IMR-90 (cell line): Measurements from ENCODE around the gene EBLN1. TPM values are rescaled to one million over a fixed set of nuclear protein-coding genes. Genes with fewer than 3 reads are reported as not detected.
A peak's percentile ranks its signal among the peaks of the same experiment; 100 is the strongest.

Experiments
- ATAC-seq: fragments of 200-7000 bp; cut with Tn5 transposase; 2 replicates; pipeline ENCODE4 v1.9.1; 2020; ENCODE audit warnings: low read depth, mild to moderate bottlenecking, moderate library complexity
- BruUV-seq: library from RNA; stranded (reverse); fragments of 400-500 nt; replicated peaks from 2 replicates; lab custom pipeline; 2021; lab: Mats Ljungman, UMichigan
- CTCF ChIA-PET: fragments of 300-600 bp; formaldehyde crosslinking; extraction: SDS; loops from one replicate; lab custom pipeline; 2021; ENCODE audit warnings: antibody characterized with exemption; lab: Yijun Ruan, JAX
- POLR2A ChIA-PET: fragments of 300-600 bp; sonication (Branson Sonifier 250); formaldehyde crosslinking; loops from one replicate; lab custom pipeline; 2022; ENCODE audit warnings: antibody characterized with exemption; ENCODE audit not compliant: unreplicated experiment; lab: Charles Lee
- DNase-seq: peaks from one replicate; pipeline ENCODE4 v3.0.0; 2013
- H2AFZ ChIP-seq: replicated peaks from 2 replicates; pipeline ENCODE3; 2013; ENCODE audit warnings: low read length, mild to moderate bottlenecking; ENCODE audit not compliant: poor library complexity
- H2AK5ac ChIP-seq: 2 replicates; pipeline ENCODE4 v1.6.1; 2013; ENCODE audit warnings: low read depth, low read length, inconsistent platforms
- H2AK9ac ChIP-seq: replicated peaks from 2 replicates; pipeline ENCODE3; 2013; ENCODE audit warnings: mild to moderate bottlenecking, low read depth, low read length, moderate library complexity; ENCODE audit not compliant: poor library complexity
- H2BK120ac ChIP-seq: 2 replicates; pipeline ENCODE4 v1.6.1; 2013; ENCODE audit warnings: low read depth, low read length, inconsistent platforms
- H2BK15ac ChIP-seq: 3 replicates; pipeline ENCODE4 v1.6.1; 2013; ENCODE audit warnings: low read depth, low read length, inconsistent platforms
- H2BK20ac ChIP-seq: 2 replicates; pipeline ENCODE4 v1.6.1; 2013; ENCODE audit warnings: low read depth, mild to moderate bottlenecking, inconsistent platforms, low read length, moderate library complexity
- H2BK5ac ChIP-seq: 2 replicates; pipeline ENCODE4 v1.6.1; 2013; ENCODE audit warnings: mild to moderate bottlenecking, low read depth, low read length, inconsistent platforms; ENCODE audit not compliant: poor library complexity, severe bottlenecking
- H3K14ac ChIP-seq: replicated peaks from 2 replicates; pipeline ENCODE4 v1.6.1; 2013; ENCODE audit warnings: low read depth, low read length, inconsistent platforms
- H3K18ac ChIP-seq: 2 replicates; pipeline ENCODE4 v1.6.1; 2013; ENCODE audit warnings: low read depth, low read length, control low read depth
- H3K23ac ChIP-seq: 2 replicates; pipeline ENCODE4 v1.6.1; 2013; ENCODE audit warnings: low read depth, low read length, inconsistent platforms
- H3K27ac ChIP-seq: 2 replicates; pipeline ENCODE4 v1.5.1; 2013; ENCODE audit warnings: mild to moderate bottlenecking, control low read depth, low read length; ENCODE audit not compliant: insufficient read depth
- H3K27me3 ChIP-seq: 2 replicates; pipeline ENCODE4 v1.6.1; 2013; ENCODE audit warnings: low read length; ENCODE audit not compliant: control insufficient read depth, insufficient read depth
- H3K36me3 ChIP-seq: 2 replicates; pipeline ENCODE4 v1.6.1; 2013; ENCODE audit warnings: low read length, mixed read lengths; ENCODE audit not compliant: control insufficient read depth, insufficient read depth
- H3K4ac ChIP-seq: 2 replicates; pipeline ENCODE4 v1.6.1; 2013; ENCODE audit warnings: low read depth, low read length, inconsistent platforms
- H3K4me1 ChIP-seq: 2 replicates; pipeline ENCODE4 v1.6.1; 2013; ENCODE audit warnings: low read length, mixed read lengths; ENCODE audit not compliant: control insufficient read depth, insufficient read depth
- H3K4me2 ChIP-seq: 2 replicates; pipeline ENCODE4 v1.6.1; 2013; ENCODE audit warnings: low read depth, mild to moderate bottlenecking, control low read depth, low read length, moderate library complexity
- H3K4me3 ChIP-seq: 2 replicates; pipeline ENCODE4 v1.5.1; 2013; ENCODE audit warnings: low read depth, mild to moderate bottlenecking, control low read depth, low read length, moderate library complexity; ENCODE audit not compliant: insufficient read depth
- H3K56ac ChIP-seq: 2 replicates; pipeline ENCODE4 v1.6.1; 2013; ENCODE audit warnings: low read length, inconsistent platforms; ENCODE audit not compliant: insufficient read depth; ENCODE audit errors: extremely low read depth
- H3K79me1 ChIP-seq, 2 experiments: 2 replicates each; pipeline ENCODE4 v1.6.1; 2013; ENCODE audit warnings: low read length in 2 of 2, inconsistent platforms in 1 of 2, low read depth in 1 of 2
- H3K9ac ChIP-seq: 2 replicates; pipeline ENCODE4 v1.6.1; 2013; ENCODE audit warnings: low read depth, low read length, control low read depth
- H3K9me1 ChIP-seq: 2 replicates; pipeline ENCODE4 v1.6.1; 2013; ENCODE audit warnings: low read length, inconsistent platforms; ENCODE audit not compliant: insufficient read depth
- H3K9me3 ChIP-seq: 2 replicates; pipeline ENCODE4 v1.6.1; 2013; ENCODE audit warnings: low read length; ENCODE audit not compliant: control insufficient read depth, insufficient read depth
- H4K20me1 ChIP-seq: 2 replicates; pipeline ENCODE4 v1.6.1; 2013; ENCODE audit warnings: low read length, inconsistent platforms; ENCODE audit not compliant: insufficient read depth
- H4K5ac ChIP-seq: 2 replicates; pipeline ENCODE4 v1.6.1; 2013; ENCODE audit warnings: mild to moderate bottlenecking, low read depth, low read length, control low read depth
- H4K8ac ChIP-seq, 2 experiments: 2 replicates each; pipeline ENCODE4 v1.6.1; 2013; ENCODE audit warnings: low read depth in 2 of 2, low read length in 2 of 2, control low read depth in 1 of 2, inconsistent platforms in 1 of 2
- H4K91ac ChIP-seq: 2 replicates; pipeline ENCODE4 v1.6.1; 2013; ENCODE audit warnings: low read depth, low read length, inconsistent platforms; ENCODE audit not compliant: insufficient read depth
- ELK1 ChIP-seq: fragments of 150-350 bp; IDR thresholded peaks from 2 replicates; pipeline ENCODE4 v1.6.1; 2016; ENCODE audit warnings: low read depth, mild to moderate bottlenecking, low read length, moderate library complexity, borderline replicate concordance
- FOS ChIP-seq: fragments of 150-350 bp; IDR thresholded peaks from 2 replicates; pipeline ENCODE4 v1.6.1; 2016; ENCODE audit warnings: low read depth, low read length
- WGBS, 2 experiments: methylation state at CpG; one replicate each; pipeline versions ENCODE4 v1.1.5 to v1.1.7; 2013; ENCODE audit warnings: missing lambda C conversion rate in 2 of 2; ENCODE audit not compliant: insufficient read length in 1 of 2; ENCODE audit errors: extremely low coverage in 2 of 2; 5-methylcytosine and 5-hydroxymethylcytosine counted together
- dilution Hi-C: fragments of 300-500 bp; cut with HindIII; formaldehyde crosslinking; loops from one replicate; pipeline ENCODE4 v1.14.3; 2018; ENCODE audit warnings: low sequenced_read_pairs; ENCODE audit not compliant: unreplicated experiment
- in situ Hi-C: fragments of 300-500 bp; cut with MboI; formaldehyde crosslinking; loops from 3 replicates; pipeline ENCODE4 v1.14.3; 2019; ENCODE audit warnings: low sequenced_read_pairs, inconsistent platforms, mixed read lengths
- intact Hi-C: fragments of 100-400 bp; cut with micrococcal nuclease; formaldehyde crosslinking; loops from 2 replicates; pipeline ENCODE4 v1.10.0; 2022
- polyA plus RNA-seq, 3 experiments: library from polyadenylated mRNA; depleted of rRNA; stranded (reverse); fragments of >200 nt; gene quantifications; 2 replicates each; pipeline ENCODE4 v1.2.3, GENCODE V29; 2012; ENCODE audit warnings: low replicate concordance in 1 of 3
- total RNA-seq: library from RNA; depleted of rRNA; stranded (reverse); fragments of >200 nt; gene quantifications from 2 replicates; pipeline ENCODE4 v1.2.3, GENCODE V29; 2012

EBLN1 gene
- total and polyA plus RNA-seq, 2 of the 4 experiments (the other 2 are of a cell fraction) = not detected

GRCh38 chr10:22246680-22247391, 29.0 kb upstream of the EBLN1 start:
- DNase-seq (peak; percentile 34), ATAC-seq (no peak)
- Histone ChIP-seq H3K56ac (no peak overlapping the region), H3K14ac (no peak overlapping the region), H3K4me1 (no peaks in the 10 kb centered on the region), H2AK5ac (no peak overlapping the region), H3K9ac (no peak overlapping the region), H4K91ac (no peak overlapping the region), H3K9me3 (no peaks in the 10 kb centered on the region), H2BK120ac (no peak overlapping the region), H3K23ac (no peak overlapping the region), H2BK5ac (no peak overlapping the region), H3K27ac (no peak overlapping the region), H2AFZ (no peak overlapping the region), H3K27me3 (no peaks in the 10 kb centered on the region), H4K20me1 (no peaks in the 10 kb centered on the region), H3K79me1 (no peaks in the 10 kb centered on the region), H3K4me3 (no peak overlapping the region), H4K5ac (no peak overlapping the region), H2BK15ac (no peak overlapping the region), H2BK20ac (no peak overlapping the region), H4K8ac (no peak overlapping the region), H3K36me3 (no peaks in the 10 kb centered on the region), H2AK9ac (no peak overlapping the region), H3K4me2 (no peak overlapping the region), H3K4ac (no peak overlapping the region), H3K9me1 (no peaks in the 10 kb centered on the region; the same call in 1 of the 2 replicates), H3K18ac (no peak overlapping the region)
- 0 out of 2 replicates have a peak, but pooled peaks have one; percentile 7 for TF ChIP-seq FOS
- TF ChIP-seq ELK1 = no peak
- intact Hi-C loops = no loop called here
- WGBS, 2 experiments = no CpG with 5 or more reads among the region's 3 CpGs
- dilution Hi-C loops = no loop called here
- ChIA-PET POLR2A (no interaction called here), CTCF (no interaction called here)
- in situ Hi-C loops = no loop called here
- no TSS peak for BruUV-seq
